Measurements from ENCODE around the gene STRIP1. TPM values are rescaled to one million over a fixed set of nuclear protein-coding genes. Genes with fewer than 3 reads are reported as not detected.
A peak's percentile ranks its signal among the peaks of the same experiment; 100 is the strongest.

STRIP1 gene
- polyA plus RNA-seq, 1 experiment: 31.3 TPM

DNA sequence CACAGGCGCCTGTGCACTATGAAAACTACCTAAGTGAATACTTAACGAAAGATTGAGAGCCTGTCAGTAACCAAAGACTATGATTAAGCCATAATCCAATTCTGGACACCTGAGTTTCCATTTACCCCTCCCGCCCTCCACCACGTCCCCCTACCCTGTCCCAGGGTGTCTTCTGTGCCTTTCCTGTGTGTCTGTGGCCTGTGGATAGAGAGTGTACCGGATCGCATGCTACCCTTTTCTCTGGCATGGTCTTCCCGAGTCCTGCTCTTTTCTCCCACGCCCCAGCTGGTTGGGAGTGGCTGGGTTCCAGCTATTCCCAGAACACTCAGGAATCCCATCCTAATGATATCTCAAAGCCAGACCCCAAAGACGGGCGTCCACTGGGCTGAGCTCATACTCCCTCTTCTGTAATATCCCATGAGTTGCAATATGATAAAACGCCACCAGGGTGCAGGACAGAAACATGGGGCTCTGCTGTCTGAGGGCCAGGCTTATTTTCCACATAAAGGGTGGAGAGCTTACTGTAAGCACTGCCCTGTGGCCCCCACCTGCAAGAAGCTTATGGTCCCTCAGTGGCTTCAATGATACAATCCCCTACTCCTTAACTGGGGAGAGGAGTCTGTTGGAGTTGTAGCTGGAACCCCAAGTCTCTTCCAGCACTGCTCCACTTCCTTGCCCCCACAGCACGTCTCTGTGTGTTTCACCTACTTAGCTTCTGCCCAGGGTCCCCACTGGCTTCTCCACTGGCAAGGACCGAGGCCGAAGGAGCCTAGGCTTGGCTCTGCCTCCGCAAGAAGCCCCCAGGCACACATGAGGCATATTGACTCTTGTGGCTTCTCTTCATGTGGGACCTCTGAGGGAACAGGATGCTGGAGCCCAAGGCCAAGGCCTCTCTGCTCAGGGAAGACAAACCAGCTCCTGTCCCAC, 53.7 kb downstream of the STRIP1 start:
- H3K4me3 ChIP-seq (ENCODE audit: low read depth, low read length): no peak overlapping the region
- peak; percentile 20 for DNase-seq (ENCODE audit: low read depth, low spot score)
- peaks cover 4% of the 10 kb centered on the region; the same call in 1 of the 2 replicates for H3K9me3 ChIP-seq (ENCODE audit: control insufficient read depth, insufficient read depth, low read length)
- ChIA-PET CTCF (interaction anchor here (0.5 to 6.2 kb wide), 39 partner anchors 11 to 1127 kb away, joined by 3 to 180 read pairs (median 5); partner anchors contain the start of genes ALX3, RBM15 and SLC6A17), POLR2A (no interaction called here)
- peaks cover 73% of the 10 kb centered on the region for H3K27me3 ChIP-seq (ENCODE audit: control insufficient read depth, insufficient read depth, low read length)
- no peak overlapping the region for H3K27ac ChIP-seq (ENCODE audit: low read depth, low read length)
- TF ChIP-seq, protein P1, sequence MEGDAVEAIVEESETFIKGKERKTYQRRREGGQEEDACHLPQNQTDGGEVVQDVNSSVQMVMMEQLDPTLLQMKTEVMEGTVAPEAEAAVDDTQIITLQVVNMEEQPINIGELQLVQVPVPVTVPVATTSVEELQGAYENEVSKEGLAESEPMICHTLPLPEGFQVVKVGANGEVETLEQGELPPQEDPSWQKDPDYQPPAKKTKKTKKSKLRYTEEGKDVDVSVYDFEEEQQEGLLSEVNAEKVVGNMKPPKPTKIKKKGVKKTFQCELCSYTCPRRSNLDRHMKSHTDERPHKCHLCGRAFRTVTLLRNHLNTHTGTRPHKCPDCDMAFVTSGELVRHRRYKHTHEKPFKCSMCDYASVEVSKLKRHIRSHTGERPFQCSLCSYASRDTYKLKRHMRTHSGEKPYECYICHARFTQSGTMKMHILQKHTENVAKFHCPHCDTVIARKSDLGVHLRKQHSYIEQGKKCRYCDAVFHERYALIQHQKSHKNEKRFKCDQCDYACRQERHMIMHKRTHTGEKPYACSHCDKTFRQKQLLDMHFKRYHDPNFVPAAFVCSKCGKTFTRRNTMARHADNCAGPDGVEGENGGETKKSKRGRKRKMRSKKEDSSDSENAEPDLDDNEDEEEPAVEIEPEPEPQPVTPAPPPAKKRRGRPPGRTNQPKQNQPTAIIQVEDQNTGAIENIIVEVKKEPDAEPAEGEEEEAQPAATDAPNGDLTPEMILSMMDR (IDR thresholded peaks at IDR 0.05; ENCODE audit: low read depth, low read length): peak; percentile 72

GRCh38 chr1:110088739-110089316, 54.4 kb downstream of the STRIP1 start:
- no peak overlapping the region for H3K27ac ChIP-seq (ENCODE audit: low read depth, low read length)
- TF ChIP-seq, protein P1 (IDR thresholded peaks at IDR 0.05; ENCODE audit: low read depth, low read length): no peak
- CTCF ChIA-PET: interaction anchor here (0.7 to 6.2 kb wide), 33 partner anchors 12 to 1126 kb away, joined by 3 to 180 read pairs (median 6); partner anchors contain the start of genes ALX3, RBM15 and SLC6A17
- peaks cover 3% of the 10 kb centered on the region; the same call in 1 of the 2 replicates for H3K9me3 ChIP-seq (ENCODE audit: control insufficient read depth, insufficient read depth, low read length)
- H3K4me3 ChIP-seq (ENCODE audit: low read depth, low read length): no peak overlapping the region
- POLR2A ChIA-PET: no interaction called here
- DNase-seq (ENCODE audit: low read depth, low spot score): no peak
- peaks cover 66% of the 10 kb centered on the region for H3K27me3 ChIP-seq (ENCODE audit: control insufficient read depth, insufficient read depth, low read length)

GRCh38 chr1:110089561-110090275, 55.3 kb downstream of the STRIP1 start:
- no peak overlapping the region for H3K27ac ChIP-seq (ENCODE audit: low read depth, low read length)
- H3K27me3 ChIP-seq (ENCODE audit: control insufficient read depth, insufficient read depth, low read length): peaks cover 64% of the 10 kb centered on the region
- H3K9me3 ChIP-seq (ENCODE audit: control insufficient read depth, insufficient read depth, low read length): peaks cover 4% of the 10 kb centered on the region; the same call in 1 of the 2 replicates
- no peak for DNase-seq (ENCODE audit: low read depth, low spot score)
- no peak overlapping the region for H3K4me3 ChIP-seq (ENCODE audit: low read depth, low read length)
- ChIA-PET CTCF (interaction anchor here (1.9 to 6.2 kb wide), 5 partner anchors 12 to 406 kb away, joined by 4 to 180 read pairs (median 9); no protein-coding TSS in a partner anchor), POLR2A (no interaction called here)
- TF ChIP-seq, protein P1 (IDR thresholded peaks at IDR 0.05; ENCODE audit: low read depth, low read length): no peak

- Histone ChIP-seq H3K27me3 (ENCODE audit: control insufficient read depth, insufficient read depth, low read length) (peaks cover 56% of the 10 kb centered on the region), H3K9me3 (ENCODE audit: control insufficient read depth, insufficient read depth, low read length) (peaks cover 5% of the 10 kb centered on the region; the same call in 1 of the 2 replicates), H3K4me3 (ENCODE audit: low read depth, low read length) (no peak overlapping the region), H3K27ac (ENCODE audit: low read depth, low read length) (no peak overlapping the region)
- ChIA-PET CTCF (interaction anchor here (0.7 to 6.2 kb wide), 8 partner anchors 10 to 404 kb away, joined by 3 to 180 read pairs (median 6); no protein-coding TSS in a partner anchor), POLR2A (no interaction called here)
- TF ChIP-seq, protein P1 (IDR thresholded peaks at IDR 0.05; ENCODE audit: low read depth, low read length): no peak
- DNase-seq (ENCODE audit: low read depth, low spot score): no peak
Measured at GRCh38 chr1:110091381-110091780, 57.0 kb downstream of the STRIP1 start.
